ENCODE measurements around the gene MNX1. TPM values are rescaled to one million over a fixed set of nuclear protein-coding genes. Genes with fewer than 3 reads are reported as not detected.

MNX1 gene
- total and polyA plus RNA-seq, 9 donors, result not detected

DNA sequence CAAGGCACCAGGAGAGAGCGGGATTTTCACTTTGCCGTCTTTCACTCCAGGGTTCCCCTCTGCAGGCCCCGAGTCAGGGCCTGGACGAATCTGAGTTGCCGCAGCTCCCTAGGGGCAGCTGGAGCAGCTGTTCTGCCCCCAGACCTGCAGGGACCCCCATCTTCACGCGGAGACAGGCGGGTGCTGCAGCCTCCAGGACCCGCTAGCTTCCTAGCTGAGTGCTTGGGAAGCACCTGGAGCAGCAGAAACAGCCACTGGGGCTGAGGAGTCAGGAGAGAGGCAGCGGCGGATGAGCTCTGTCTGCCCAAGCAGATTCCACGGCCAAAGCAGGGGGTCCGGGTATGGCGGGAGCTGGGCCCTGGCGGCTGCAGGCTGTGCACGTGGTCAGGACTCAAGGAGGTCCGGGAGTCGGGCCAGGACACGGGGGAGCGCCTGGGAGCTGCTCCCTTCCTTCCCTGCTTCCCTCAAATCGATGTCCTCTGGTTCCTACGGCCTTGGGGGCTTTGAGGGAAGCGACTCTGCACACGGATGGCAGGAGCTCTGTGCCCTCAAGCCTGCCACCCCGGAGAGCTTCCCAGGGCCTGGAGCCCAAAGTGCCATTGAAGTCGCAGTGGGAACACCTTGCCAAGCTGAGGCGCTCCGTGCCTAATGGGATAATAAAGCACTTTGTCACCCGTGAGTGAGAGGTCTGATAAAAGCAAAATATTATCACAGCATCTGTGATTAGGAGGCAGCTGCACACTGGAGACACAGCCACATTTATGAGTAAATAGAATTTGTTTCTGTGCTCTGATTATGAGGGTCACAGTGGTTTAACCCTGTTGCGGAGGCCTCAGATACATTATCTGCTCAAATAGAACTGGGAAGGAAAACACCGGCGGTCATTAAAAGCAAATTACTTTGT, 17.2 kb downstream of the MNX1 start:
- Histone ChIP-seq H3K4me1 (ENCODE audit: insufficient read depth) (peaks cover 6% of the 10 kb centered on the region), H3K27me3 (no peaks in the 10 kb centered on the region), H3K4me3 (no peak overlapping the region), H3K9me3 (peaks cover 0 to 4% of the 10 kb centered on the region in 2 donors), H3K36me3 (no peaks in the 10 kb centered on the region), H3K27ac (no peak overlapping the region)
- 16 to 23% (median 21%) methylated on average over 25 to 32 of the region's 32 CpGs for WGBS, 3 donors
- TF ChIP-seq POLR2A (IDR thresholded peaks at IDR 0.05) (no peak), EP300 (IDR thresholded peaks at IDR 0.05) (no peak)
- TF ChIP-seq, protein P1, sequence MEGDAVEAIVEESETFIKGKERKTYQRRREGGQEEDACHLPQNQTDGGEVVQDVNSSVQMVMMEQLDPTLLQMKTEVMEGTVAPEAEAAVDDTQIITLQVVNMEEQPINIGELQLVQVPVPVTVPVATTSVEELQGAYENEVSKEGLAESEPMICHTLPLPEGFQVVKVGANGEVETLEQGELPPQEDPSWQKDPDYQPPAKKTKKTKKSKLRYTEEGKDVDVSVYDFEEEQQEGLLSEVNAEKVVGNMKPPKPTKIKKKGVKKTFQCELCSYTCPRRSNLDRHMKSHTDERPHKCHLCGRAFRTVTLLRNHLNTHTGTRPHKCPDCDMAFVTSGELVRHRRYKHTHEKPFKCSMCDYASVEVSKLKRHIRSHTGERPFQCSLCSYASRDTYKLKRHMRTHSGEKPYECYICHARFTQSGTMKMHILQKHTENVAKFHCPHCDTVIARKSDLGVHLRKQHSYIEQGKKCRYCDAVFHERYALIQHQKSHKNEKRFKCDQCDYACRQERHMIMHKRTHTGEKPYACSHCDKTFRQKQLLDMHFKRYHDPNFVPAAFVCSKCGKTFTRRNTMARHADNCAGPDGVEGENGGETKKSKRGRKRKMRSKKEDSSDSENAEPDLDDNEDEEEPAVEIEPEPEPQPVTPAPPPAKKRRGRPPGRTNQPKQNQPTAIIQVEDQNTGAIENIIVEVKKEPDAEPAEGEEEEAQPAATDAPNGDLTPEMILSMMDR (IDR thresholded peaks at IDR 0.05), result no peak
- intact Hi-C loops (cut with DNase I), result no loop called here
- DNase-seq, result peak in 4 of 5 donors; percentile 62 to 85 (median 65)

DNA sequence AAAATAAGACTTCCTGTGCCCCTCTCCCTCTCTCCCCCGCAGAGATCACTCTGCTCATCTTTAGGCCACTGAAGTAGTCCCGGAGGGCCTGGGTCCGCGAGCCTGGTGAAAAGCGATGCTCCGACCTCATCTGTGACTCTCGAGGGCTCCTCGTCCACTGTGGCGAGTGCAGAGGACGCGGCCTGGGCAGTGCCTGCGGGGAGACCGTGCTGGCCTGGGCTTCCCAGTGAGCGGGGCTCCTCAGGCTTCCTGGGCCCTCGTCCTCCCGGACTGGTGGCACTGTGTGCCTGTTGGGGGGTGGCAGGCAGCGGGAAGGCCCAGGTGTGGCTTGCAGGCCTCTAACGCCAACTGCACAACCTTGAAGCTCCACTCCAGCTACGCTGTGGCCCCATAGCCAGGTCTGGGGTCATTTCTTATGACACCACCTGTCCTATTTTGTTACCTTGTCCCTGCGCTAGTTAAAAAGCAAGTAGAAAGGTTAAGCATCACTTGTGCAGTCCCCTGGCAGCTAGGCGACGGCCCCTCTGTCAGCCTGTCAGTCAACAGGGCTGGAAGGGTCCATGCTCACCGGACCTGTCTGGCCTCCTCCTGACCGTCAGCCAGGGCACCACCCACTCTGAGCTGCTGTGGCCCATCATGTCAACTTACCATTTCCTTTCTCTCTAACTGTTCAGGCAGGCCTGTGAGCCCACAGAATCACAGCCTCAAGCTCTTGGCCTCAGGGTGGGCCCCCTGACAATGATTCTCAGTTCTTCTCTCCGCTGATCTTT, 20.5 kb downstream of the MNX1 start:
- TF ChIP-seq POLR2A (IDR thresholded peaks at IDR 0.05) (no peak), EP300 (IDR thresholded peaks at IDR 0.05) (no peak)
- TF ChIP-seq, protein P1 (IDR thresholded peaks at IDR 0.05), result no peak
- intact Hi-C loops (cut with DNase I), result no loop called here
- DNase-seq, result no peak
- H3K4me1 ChIP-seq (ENCODE audit: insufficient read depth), result peaks cover 6% of the 10 kb centered on the region
- no peak overlapping the region for H3K4me3 ChIP-seq
- H3K27ac ChIP-seq, result no peak overlapping the region
- no peaks in the 10 kb centered on the region for H3K9me3 ChIP-seq
- no peaks in the 10 kb centered on the region for H3K27me3 ChIP-seq
- H3K36me3 ChIP-seq, result no peaks in the 10 kb centered on the region
- WGBS, 3 donors, result 93 to 96% (median 93%) methylated on average over 22 to 25 of the region's 25 CpGs

DNA sequence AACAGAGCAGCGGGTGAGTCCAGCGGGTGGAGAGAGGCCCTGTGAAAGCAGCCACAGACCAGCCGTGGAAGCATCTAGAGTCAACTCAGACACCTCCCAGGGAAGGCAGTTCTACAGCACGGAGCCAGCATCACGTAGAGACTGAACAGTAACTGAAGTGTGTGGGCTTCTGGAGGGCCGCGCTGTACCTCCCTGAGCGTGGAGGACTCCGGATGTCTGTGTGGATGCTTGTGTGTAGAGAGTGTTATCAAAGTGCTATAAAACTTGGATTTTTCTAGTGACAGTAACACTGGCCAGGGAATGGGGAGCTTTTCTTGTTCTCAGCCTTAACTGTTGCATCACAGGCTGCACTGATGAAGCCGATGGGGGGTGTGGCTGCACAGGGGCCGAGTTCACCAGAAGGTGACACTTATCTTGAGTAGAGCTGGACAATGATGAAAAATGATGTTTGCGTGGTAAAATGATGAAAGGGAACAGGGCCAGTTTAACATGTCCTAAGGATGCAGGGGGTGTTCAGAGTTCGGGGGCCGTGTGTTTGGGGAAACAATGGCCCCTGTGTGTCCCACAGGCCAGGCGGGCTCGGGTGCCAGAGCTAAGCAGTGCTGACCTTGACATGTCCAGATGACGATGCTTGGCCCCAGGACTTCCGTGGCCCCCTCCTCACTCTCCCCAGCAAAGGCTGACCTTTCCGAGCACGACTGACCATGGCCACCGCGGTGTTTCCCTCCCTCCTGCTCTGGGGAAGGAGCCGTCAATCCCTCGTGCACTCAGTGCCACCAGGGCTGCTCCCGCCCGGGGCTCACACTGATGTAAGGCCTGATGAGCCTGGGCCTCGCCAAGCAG, 21.9 kb downstream of the MNX1 start:
- TF ChIP-seq EP300 (IDR thresholded peaks at IDR 0.05) (no peak), POLR2A (IDR thresholded peaks at IDR 0.05) (no peak)
- TF ChIP-seq, protein P1 (IDR thresholded peaks at IDR 0.05), result no peak
- Histone ChIP-seq H3K4me1 (ENCODE audit: insufficient read depth) (peaks cover 6% of the 10 kb centered on the region), H3K27me3 (no peaks in the 10 kb centered on the region), H3K36me3 (no peaks in the 10 kb centered on the region), H3K9me3 (no peaks in the 10 kb centered on the region), H3K4me3 (no peak overlapping the region), H3K27ac (no peak overlapping the region)
- 60 to 69% (median 63%) methylated on average over 27 of the region's 27 CpGs for WGBS, 3 donors
- intact Hi-C loops (cut with DNase I), result no loop called here
- DNase-seq, result no peak

DNA sequence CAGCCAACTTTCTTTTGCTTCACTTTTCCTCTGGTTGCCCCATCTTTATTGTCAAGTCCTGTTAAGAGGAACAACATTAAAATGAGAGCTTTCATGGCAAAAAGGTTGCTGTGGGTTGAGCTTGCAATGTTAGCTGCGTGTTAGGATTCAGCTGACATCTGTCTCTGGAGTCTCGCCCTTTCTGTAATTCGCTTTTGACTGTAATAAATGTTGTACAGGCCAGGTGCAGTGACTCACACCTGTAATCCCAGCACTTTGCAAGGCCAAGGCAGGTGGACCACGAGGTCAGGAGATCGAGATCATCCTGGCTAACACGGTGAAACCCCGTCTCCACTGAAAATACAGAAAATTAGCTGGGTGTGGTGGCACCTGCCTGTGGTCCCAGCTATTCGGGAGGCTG, 24.1 kb downstream of the MNX1 start:
- DNase-seq, result no peak

More for the DNA sequence above, 24.1 kb downstream of the MNX1 start:
- Histone ChIP-seq H3K27me3 (no peaks in the 10 kb centered on the region), H3K4me1 (ENCODE audit: insufficient read depth) (no peaks in the 10 kb centered on the region), H3K4me3 (no peak overlapping the region), H3K36me3 (no peaks in the 10 kb centered on the region), H3K9me3 (no peaks in the 10 kb centered on the region), H3K27ac (no peak overlapping the region)
- TF ChIP-seq, protein P1 (IDR thresholded peaks at IDR 0.05), result no peak
- TF ChIP-seq EP300 (IDR thresholded peaks at IDR 0.05) (no peak), POLR2A (IDR thresholded peaks at IDR 0.05) (no peak)
- 92 to 96% (median 94%) methylated on average over 8 of the region's 8 CpGs for WGBS, 3 donors
- intact Hi-C loops (cut with DNase I), result no loop called here
